Effector memory CD4-positive, alpha-beta T cell (primary cell): ENCODE data around the gene CLSTN3.

Source experiments
- DNase-seq, 3 donors: peaks; one replicate each; pipeline ENCODE4 v3.0.0-alpha.2; 2020
- H3K27ac ChIP-seq: 2 replicates; pipeline ENCODE4 v1.7.0; 2013; ENCODE audit warnings: mild to moderate bottlenecking, low read length, moderate library complexity; ENCODE audit not compliant: insufficient read depth, poor library complexity, severe bottlenecking
- H3K27me3 ChIP-seq: replicated peaks from 2 replicates; pipeline ENCODE4 v1.7.0; 2013; ENCODE audit warnings: mild to moderate bottlenecking, low read length; ENCODE audit not compliant: insufficient read depth, control insufficient read depth, poor library complexity, severe bottlenecking
- H3K36me3 ChIP-seq: 2 replicates; pipeline ENCODE4 v1.7.0; 2013; ENCODE audit warnings: mild to moderate bottlenecking, low read length, moderate library complexity; ENCODE audit not compliant: control insufficient read depth, insufficient read depth
- H3K4me1 ChIP-seq: 2 replicates; pipeline ENCODE4 v1.7.0; 2013; ENCODE audit warnings: low read length, mild to moderate bottlenecking; ENCODE audit not compliant: control insufficient read depth, insufficient read depth, poor library complexity, severe bottlenecking
- H3K4me3 ChIP-seq: 2 replicates; pipeline ENCODE4 v1.7.0; 2013; ENCODE audit warnings: low read length, low read depth, mild to moderate bottlenecking; ENCODE audit not compliant: insufficient read depth, poor library complexity, severe bottlenecking
- H3K9me3 ChIP-seq: 2 replicates; pipeline ENCODE4 v1.7.0; 2013; ENCODE audit warnings: mild to moderate bottlenecking, low read length, moderate library complexity; ENCODE audit not compliant: control insufficient read depth

The CLSTN3 gene

GRCh38 chr12:7113389-7113871 lies 16.7 kb upstream of the CLSTN3 start:
- Histone ChIP-seq H3K9me3 (no peaks in the 10 kb centered on the region), H3K27me3 (no peaks in the 10 kb centered on the region), H3K4me3 (no peak overlapping the region), H3K27ac (no peak overlapping the region), H3K36me3 (peaks cover 11% of the 10 kb centered on the region), H3K4me1 (peaks cover 13% of the 10 kb centered on the region)
- DNase-seq = peak in 2 of 3 donors; percentile 12 to 34

GRCh38 chr12:7114008-7114407 lies 16.2 kb upstream of the CLSTN3 start:
- no peak overlapping the region for H3K27ac ChIP-seq
- peaks cover 11% of the 10 kb centered on the region for H3K36me3 ChIP-seq
- no peak for DNase-seq
- H3K4me3 ChIP-seq = no peak overlapping the region
- H3K4me1 ChIP-seq = peaks cover 13% of the 10 kb centered on the region
- H3K9me3 ChIP-seq = no peaks in the 10 kb centered on the region
- H3K27me3 ChIP-seq = no peaks in the 10 kb centered on the region

- no peak overlapping the region for H3K27ac ChIP-seq
- H3K36me3 ChIP-seq = peaks cover 11% of the 10 kb centered on the region
- no peak overlapping the region for H3K4me3 ChIP-seq
- no peak for DNase-seq
- no peaks in the 10 kb centered on the region for H3K9me3 ChIP-seq
- peaks cover 7% of the 10 kb centered on the region for H3K4me1 ChIP-seq
- no peaks in the 10 kb centered on the region for H3K27me3 ChIP-seq
Measured at GRCh38 chr12:7114851-7115250, 15.3 kb upstream of the CLSTN3 start.

- no peaks in the 10 kb centered on the region for H3K27me3 ChIP-seq
- peaks cover 7% of the 10 kb centered on the region for H3K4me1 ChIP-seq
- no peaks in the 10 kb centered on the region for H3K9me3 ChIP-seq
- no peak for DNase-seq
- no peak overlapping the region for H3K4me3 ChIP-seq
- H3K27ac ChIP-seq = no peak overlapping the region
- peaks cover 11% of the 10 kb centered on the region for H3K36me3 ChIP-seq
Measured at GRCh38 chr12:7116196-7116595, 14.0 kb upstream of the CLSTN3 start.

- DNase-seq = no peak
- Histone ChIP-seq H3K4me3 (no peak overlapping the region), H3K27me3 (no peaks in the 10 kb centered on the region), H3K27ac (no peak overlapping the region), H3K4me1 (peaks cover 7% of the 10 kb centered on the region), H3K9me3 (no peaks in the 10 kb centered on the region), H3K36me3 (peaks cover 11% of the 10 kb centered on the region)
Measured at GRCh38 chr12:7116916-7117315, 13.3 kb upstream of the CLSTN3 start.

- H3K27me3 ChIP-seq = no peaks in the 10 kb centered on the region
- peaks cover 7% of the 10 kb centered on the region for H3K4me1 ChIP-seq
- no peak for DNase-seq
- H3K27ac ChIP-seq = no peak overlapping the region
- H3K4me3 ChIP-seq = no peak overlapping the region
- H3K9me3 ChIP-seq = no peaks in the 10 kb centered on the region
- H3K36me3 ChIP-seq = peaks cover 11% of the 10 kb centered on the region
Measured at GRCh38 chr12:7117670-7118069, 12.5 kb upstream of the CLSTN3 start.

GRCh38 chr12:7118881-7119280 lies 11.3 kb upstream of the CLSTN3 start:
- peaks cover 11% of the 10 kb centered on the region for H3K36me3 ChIP-seq
- DNase-seq = no peak

GRCh38 chr12:7120166-7120565 lies 10.0 kb upstream of the CLSTN3 start:
- Histone ChIP-seq H3K36me3 (peaks cover 11% of the 10 kb centered on the region), H3K27me3 (no peaks in the 10 kb centered on the region), H3K4me1 (no peaks in the 10 kb centered on the region), H3K4me3 (no peak overlapping the region), H3K9me3 (no peaks in the 10 kb centered on the region), H3K27ac (no peak overlapping the region)
- no peak for DNase-seq

More at GRCh38 chr12:7118881-7119280, 11.3 kb upstream of the CLSTN3 start:
- Histone ChIP-seq H3K4me3 (no peak overlapping the region), H3K27ac (no peak overlapping the region), H3K9me3 (no peaks in the 10 kb centered on the region), H3K27me3 (no peaks in the 10 kb centered on the region), H3K4me1 (no peaks in the 10 kb centered on the region)

- Histone ChIP-seq H3K27ac (no peak overlapping the region), H3K4me1 (no peaks in the 10 kb centered on the region), H3K36me3 (peaks cover under 1% of the 10 kb centered on the region), H3K27me3 (no peaks in the 10 kb centered on the region), H3K9me3 (no peaks in the 10 kb centered on the region), H3K4me3 (no peak overlapping the region)
- no peak for DNase-seq
Measured at GRCh38 chr12:7121324-7121723, 8.8 kb upstream of the CLSTN3 start.

- Histone ChIP-seq H3K27ac (no peak overlapping the region), H3K4me3 (no peak overlapping the region), H3K4me1 (no peaks in the 10 kb centered on the region), H3K27me3 (no peaks in the 10 kb centered on the region), H3K36me3 (no peaks in the 10 kb centered on the region), H3K9me3 (no peaks in the 10 kb centered on the region)
- DNase-seq = no peak
Measured at GRCh38 chr12:7122811-7123769, 7.1 kb upstream of the CLSTN3 start.
